NCI-H2196 (cell line): Measurements from ENCODE around the gene SPCS2.

ENCODE experiments used
- DNase-seq: peaks from one replicate; lab custom pipeline; 2025; ENCODE audit not compliant: unreplicated experiment; lab: John Stamatoyannopoulos, UW

SPCS2 gene

GRCh38 chr11:74948898-74949752, at the start of gene SPCS2, which contains the start of gene XRRA1:
Gene SPCS2, plus strand, starts transcription at chr11:74949266. Its CDS starts 20 bp downstream, at chr11:74949286.
Gene XRRA1, minus strand, starts transcription at chr11:74949091. Its CDS starts 8,213 bp downstream, at chr11:74940878.
- DNase-seq: peak; percentile 97

GRCh38 chr11:74902342-74902741, 46.7 kb upstream of the SPCS2 start:
- DNase-seq: no peak

- DNase-seq: no peak
Measured at GRCh38 chr11:74905326-74905725, 43.7 kb upstream of the SPCS2 start.

- DNase-seq: no peak
Measured at GRCh38 chr11:74909385-74909784, 39.7 kb upstream of the SPCS2 start.

GRCh38 chr11:74909812-74910211, 39.3 kb upstream of the SPCS2 start:
- no peak for DNase-seq

GRCh38 chr11:74923125-74923524, 25.9 kb upstream of the SPCS2 start:
- no peak for DNase-seq

GRCh38 chr11:74925281-74925680, 23.8 kb upstream of the SPCS2 start:
- DNase-seq: no peak

GRCh38 chr11:74926304-74927030, 22.6 kb upstream of the SPCS2 start:
- no peak for DNase-seq

- no peak for DNase-seq
Measured at GRCh38 chr11:74927496-74927895, 21.6 kb upstream of the SPCS2 start.

- peak; percentile 91 for DNase-seq
Measured at GRCh38 chr11:74929431-74930363, 19.4 kb upstream of the SPCS2 start.

GRCh38 chr11:74932169-74932568, 16.9 kb upstream of the SPCS2 start:
- DNase-seq: no peak

GRCh38 chr11:74932797-74933196, 16.3 kb upstream of the SPCS2 start:
- DNase-seq: no peak

GRCh38 chr11:74933765-74934164, 15.3 kb upstream of the SPCS2 start:
- no peak for DNase-seq

GRCh38 chr11:74935285-74935684, 13.8 kb upstream of the SPCS2 start:
- DNase-seq: no peak

GRCh38 chr11:74936087-74936486, 13.0 kb upstream of the SPCS2 start:
- DNase-seq: no peak

- DNase-seq: no peak
Measured at GRCh38 chr11:74936976-74937375, 12.1 kb upstream of the SPCS2 start.

GRCh38 chr11:74937696-74938475, 11.2 kb upstream of the SPCS2 start:
- DNase-seq: no peak

- no peak for DNase-seq
Measured at GRCh38 chr11:74941492-74941891, 7.6 kb upstream of the SPCS2 start.

- DNase-seq: no peak
Measured at GRCh38 chr11:74942073-74942759, 6.8 kb upstream of the SPCS2 start.

GRCh38 chr11:74948546-74948897, 544 bp upstream of the SPCS2 start:
- no peak for DNase-seq
